Measurements from ENCODE around the gene PTTG1IP.

The PTTG1IP gene

DNA sequence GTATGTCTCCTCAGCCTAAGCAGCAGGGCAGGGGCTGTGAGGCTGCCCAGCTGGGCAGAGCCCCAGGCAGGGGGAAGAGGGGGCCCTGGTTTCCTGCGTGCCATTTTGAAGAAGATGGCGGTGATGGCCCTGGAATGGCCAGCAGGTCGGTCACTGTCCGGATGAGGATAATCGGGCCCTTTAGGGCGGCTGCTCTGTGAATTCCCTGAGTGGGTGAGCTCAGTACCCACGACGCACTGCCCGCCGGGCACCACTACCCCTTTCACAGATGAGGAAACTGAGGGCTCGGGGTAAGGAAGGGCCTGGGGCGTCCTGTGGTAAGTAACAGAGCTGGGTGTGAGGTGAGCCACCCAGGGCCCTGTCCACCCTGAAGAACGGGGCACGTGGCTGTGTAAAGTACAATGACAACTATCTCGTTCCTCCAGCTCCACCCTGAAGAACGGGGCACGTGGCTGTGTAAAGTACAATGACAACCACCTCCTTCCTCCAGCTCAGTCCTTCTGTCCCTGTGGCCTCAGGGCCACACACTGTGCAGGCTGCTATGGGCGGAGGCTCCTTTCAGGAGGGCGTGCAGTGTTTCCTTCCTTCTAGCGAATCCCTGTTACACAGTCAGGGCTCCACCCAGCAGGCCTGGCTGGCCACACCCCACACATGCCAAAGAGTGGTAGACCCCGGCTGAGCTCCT lies 24.0 kb upstream of the PTTG1IP start:
- peaks cover 12% of the 10 kb centered on the region for H3K27me3 ChIP-seq (ENCODE audit: insufficient read depth, insufficient read length)
- DNase-seq (ENCODE audit: low read depth, low spot score): peak; percentile 61
- no peaks in the 10 kb centered on the region for H3K9me3 ChIP-seq (ENCODE audit: insufficient read depth, low read length)
- H3K4me3 ChIP-seq (ENCODE audit: insufficient read length, low read depth): no peak overlapping the region
- H3K9ac ChIP-seq (ENCODE audit: insufficient read length, low read depth): no peak overlapping the region
- no peaks in the 10 kb centered on the region for H3K36me3 ChIP-seq (ENCODE audit: insufficient read depth, insufficient read length, low read length)
- no peak for TF ChIP-seq SUZ12 (IDR thresholded peaks at IDR 0.05; ENCODE audit: extremely low read depth, insufficient read depth, insufficient read length)
- no peak for TF ChIP-seq YY1 (IDR thresholded peaks at IDR 0.05; ENCODE audit: insufficient read depth, insufficient read length)
- TF ChIP-seq ZNF274 (IDR thresholded peaks at IDR 0.05; ENCODE audit: low read depth, low read length): no peak
- peaks cover 39% of the 10 kb centered on the region for H3K4me1 ChIP-seq (ENCODE audit: insufficient read depth, insufficient read length)

DNA sequence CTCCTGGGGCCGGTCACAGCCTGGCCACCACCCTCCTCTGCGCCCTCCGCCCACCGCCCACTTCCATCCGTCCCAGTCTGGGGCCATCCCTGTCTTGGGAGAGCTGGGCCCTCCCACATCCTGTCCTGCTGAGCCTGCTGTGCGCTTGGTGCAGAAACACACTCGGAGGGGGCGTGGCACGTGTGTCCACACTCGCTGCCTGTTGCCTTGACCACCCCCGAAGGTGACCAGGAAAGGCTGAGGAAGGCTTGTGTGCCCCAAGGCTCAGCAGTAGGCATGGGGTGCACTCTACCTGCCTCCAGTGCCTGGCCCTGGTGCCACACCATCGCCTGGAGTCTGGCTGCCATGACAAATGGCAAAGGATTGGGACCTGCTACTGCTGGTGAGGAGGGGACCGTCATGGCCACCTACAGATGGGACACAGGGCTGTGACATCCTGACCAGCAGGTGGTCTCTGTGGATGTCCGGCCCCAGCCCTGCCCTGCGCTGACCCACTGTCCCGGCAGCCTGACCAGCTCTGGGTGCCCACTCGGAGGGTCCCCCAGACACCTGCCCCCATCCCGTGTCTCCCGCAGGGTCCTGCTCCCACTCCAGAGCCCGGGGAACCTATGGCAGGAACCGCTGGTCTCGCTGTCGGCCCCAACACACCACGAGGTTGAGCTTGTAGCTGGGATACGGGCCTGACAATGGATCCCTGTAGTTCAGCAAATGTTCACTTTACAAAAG lies 23.2 kb upstream of the PTTG1IP start:
- Histone ChIP-seq H3K27me3 (ENCODE audit: insufficient read depth, insufficient read length) (peaks cover 16% of the 10 kb centered on the region), H3K36me3 (ENCODE audit: insufficient read depth, insufficient read length, low read length) (no peaks in the 10 kb centered on the region)

DNA sequence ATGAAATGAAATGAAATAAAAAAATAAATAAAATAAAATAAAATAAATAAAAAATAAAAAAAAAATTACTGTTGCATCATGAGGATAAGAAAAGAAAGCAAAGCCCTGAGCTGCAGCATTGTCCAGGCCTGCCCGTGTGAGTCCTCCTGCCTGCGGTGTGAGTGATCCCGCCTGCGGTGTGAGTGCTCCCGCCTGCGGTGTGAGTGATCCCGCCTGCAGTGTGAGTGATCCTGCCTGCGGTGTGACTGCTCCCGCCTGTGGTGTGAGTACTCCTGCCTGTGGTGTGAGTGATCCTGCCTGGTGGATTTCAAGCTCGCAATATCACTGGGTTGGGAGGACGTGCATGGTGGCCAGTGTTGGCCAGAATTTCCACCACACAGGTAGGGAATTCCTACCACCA lies 22.4 kb upstream of the PTTG1IP start:
- Histone ChIP-seq H3K9ac (ENCODE audit: insufficient read length, low read depth) (no peak overlapping the region), H3K4me3 (ENCODE audit: insufficient read length, low read depth) (no peak overlapping the region), H3K36me3 (ENCODE audit: insufficient read depth, insufficient read length, low read length) (no peaks in the 10 kb centered on the region), H3K9me3 (ENCODE audit: insufficient read depth, low read length) (no peaks in the 10 kb centered on the region), H3K27me3 (ENCODE audit: insufficient read depth, insufficient read length) (peaks cover 16% of the 10 kb centered on the region), H3K4me1 (ENCODE audit: insufficient read depth, insufficient read length) (peaks cover 38% of the 10 kb centered on the region)
- no peak for TF ChIP-seq YY1 (IDR thresholded peaks at IDR 0.05; ENCODE audit: insufficient read depth, insufficient read length)
- TF ChIP-seq SUZ12 (IDR thresholded peaks at IDR 0.05; ENCODE audit: extremely low read depth, insufficient read depth, insufficient read length): no peak
- no peak for TF ChIP-seq ZNF274 (IDR thresholded peaks at IDR 0.05; ENCODE audit: low read depth, low read length)
- no peak for DNase-seq (ENCODE audit: low read depth, low spot score)

More for the DNA sequence above, 23.2 kb upstream of the PTTG1IP start:
- no peak overlapping the region for H3K9ac ChIP-seq (ENCODE audit: insufficient read length, low read depth)
- DNase-seq (ENCODE audit: low read depth, low spot score): no peak
- no peak overlapping the region for H3K4me3 ChIP-seq (ENCODE audit: insufficient read length, low read depth)
- no peaks in the 10 kb centered on the region for H3K9me3 ChIP-seq (ENCODE audit: insufficient read depth, low read length)
- H3K4me1 ChIP-seq (ENCODE audit: insufficient read depth, insufficient read length): peaks cover 39% of the 10 kb centered on the region
- TF ChIP-seq YY1 (IDR thresholded peaks at IDR 0.05; ENCODE audit: insufficient read depth, insufficient read length) (no peak), ZNF274 (IDR thresholded peaks at IDR 0.05; ENCODE audit: low read depth, low read length) (no peak), SUZ12 (IDR thresholded peaks at IDR 0.05; ENCODE audit: extremely low read depth, insufficient read depth, insufficient read length) (no peak)

DNA sequence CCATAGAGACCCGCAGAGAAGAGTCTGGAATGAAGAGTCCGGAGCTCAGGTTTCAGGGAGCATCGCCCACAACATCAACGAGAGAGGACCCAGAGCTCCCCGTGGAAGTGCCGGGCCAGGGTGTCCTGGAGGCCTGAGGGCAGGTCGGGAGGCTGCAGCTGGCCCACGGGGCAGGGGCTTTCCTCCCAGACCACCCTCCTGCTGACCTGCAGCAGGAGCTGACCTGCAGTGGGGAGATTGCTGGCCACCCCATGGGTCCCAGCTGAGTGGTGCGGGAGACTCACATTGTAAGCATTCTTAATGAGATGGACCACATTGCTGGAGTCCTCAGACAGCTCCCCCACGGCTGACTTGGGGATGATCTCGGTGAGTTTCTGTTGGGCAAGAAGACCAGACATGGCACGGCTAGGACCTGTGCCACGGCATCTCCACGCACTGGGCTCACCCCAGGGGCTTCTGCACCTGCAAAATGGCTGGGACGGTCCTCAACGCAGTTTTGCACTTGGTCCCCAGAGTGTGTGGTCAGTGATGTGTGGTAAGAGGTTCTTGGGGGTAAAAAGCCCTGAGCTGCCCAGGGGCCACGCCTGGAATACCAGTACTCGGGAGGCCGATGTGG lies 21.3 kb upstream of the PTTG1IP start:
- Histone ChIP-seq H3K9me3 (ENCODE audit: insufficient read depth, low read length) (no peaks in the 10 kb centered on the region), H3K27me3 (ENCODE audit: insufficient read depth, insufficient read length) (peaks cover 16% of the 10 kb centered on the region), H3K4me1 (ENCODE audit: insufficient read depth, insufficient read length) (peaks cover 35% of the 10 kb centered on the region), H3K36me3 (ENCODE audit: insufficient read depth, insufficient read length, low read length) (no peaks in the 10 kb centered on the region), H3K9ac (ENCODE audit: insufficient read length, low read depth) (no peak overlapping the region), H3K4me3 (ENCODE audit: insufficient read length, low read depth) (no peak overlapping the region)
- no peak for TF ChIP-seq ZNF274 (IDR thresholded peaks at IDR 0.05; ENCODE audit: low read depth, low read length)
- no peak for TF ChIP-seq YY1 (IDR thresholded peaks at IDR 0.05; ENCODE audit: insufficient read depth, insufficient read length)
- no peak for TF ChIP-seq SUZ12 (IDR thresholded peaks at IDR 0.05; ENCODE audit: extremely low read depth, insufficient read depth, insufficient read length)
- no peak for DNase-seq (ENCODE audit: low read depth, low spot score)

DNA sequence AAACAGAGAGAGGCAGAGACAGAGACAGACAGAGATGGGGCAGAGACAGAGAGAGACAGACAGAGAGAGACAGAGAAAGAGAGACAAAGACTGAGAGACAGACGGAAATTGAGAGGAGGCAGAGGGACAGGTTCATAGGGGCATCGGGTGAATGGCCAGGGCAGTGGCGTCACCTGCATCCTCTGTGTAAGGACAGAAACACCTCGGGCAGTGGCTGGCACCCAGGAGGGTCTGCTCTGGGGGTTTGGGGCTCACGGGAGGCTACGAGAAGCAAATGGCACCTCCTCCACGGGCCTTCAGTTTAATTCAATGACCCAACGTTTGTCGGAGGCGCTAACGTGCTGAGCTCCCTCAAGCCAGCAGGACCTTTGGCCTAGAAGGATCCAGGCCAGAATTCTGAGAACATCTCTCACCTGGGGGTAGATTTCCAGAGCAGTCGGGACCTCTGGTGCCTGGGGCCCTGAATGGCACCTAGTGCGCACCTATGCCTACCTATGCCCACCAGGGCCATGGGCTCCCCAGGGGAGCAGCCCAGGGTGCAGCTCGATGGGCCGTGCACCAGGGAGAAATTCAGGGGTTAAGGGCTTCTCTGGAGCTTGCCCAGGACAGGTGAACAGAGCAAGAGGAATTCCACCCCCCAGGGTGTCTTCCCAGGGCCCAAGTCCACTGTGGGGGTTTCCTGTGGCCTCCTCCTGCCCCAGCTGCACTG lies 20.6 kb upstream of the PTTG1IP start:
- Histone ChIP-seq H3K36me3 (ENCODE audit: insufficient read depth, insufficient read length, low read length) (no peaks in the 10 kb centered on the region), H3K9ac (ENCODE audit: insufficient read length, low read depth) (no peak overlapping the region), H3K4me1 (ENCODE audit: insufficient read depth, insufficient read length) (peaks cover 30% of the 10 kb centered on the region), H3K4me3 (ENCODE audit: insufficient read length, low read depth) (no peak overlapping the region), H3K27me3 (ENCODE audit: insufficient read depth, insufficient read length) (peaks cover 16% of the 10 kb centered on the region), H3K9me3 (ENCODE audit: insufficient read depth, low read length) (no peaks in the 10 kb centered on the region)
- DNase-seq (ENCODE audit: low read depth, low spot score): no peak
- TF ChIP-seq YY1 (IDR thresholded peaks at IDR 0.05; ENCODE audit: insufficient read depth, insufficient read length) (no peak), ZNF274 (IDR thresholded peaks at IDR 0.05; ENCODE audit: low read depth, low read length) (no peak), SUZ12 (IDR thresholded peaks at IDR 0.05; ENCODE audit: extremely low read depth, insufficient read depth, insufficient read length) (no peak)

DNA sequence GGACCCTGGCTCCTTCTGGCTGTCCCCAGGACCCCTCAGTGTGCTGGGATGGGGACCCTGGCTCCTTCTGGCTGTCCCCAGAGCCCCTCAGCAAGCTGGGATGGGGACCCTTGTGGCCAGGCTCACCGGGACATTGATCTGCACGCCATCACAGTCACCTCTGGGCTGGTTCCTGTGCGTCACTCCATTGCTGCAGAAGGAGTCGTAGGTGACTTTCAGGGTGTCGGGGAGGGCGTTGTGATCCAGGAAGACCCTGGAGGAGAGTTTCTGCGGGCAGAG lies 19.7 kb upstream of the PTTG1IP start:
- peaks cover 16% of the 10 kb centered on the region for H3K27me3 ChIP-seq (ENCODE audit: insufficient read depth, insufficient read length)

More for the DNA sequence above, 19.7 kb upstream of the PTTG1IP start:
- TF ChIP-seq ZNF274 (IDR thresholded peaks at IDR 0.05; ENCODE audit: low read depth, low read length) (no peak), SUZ12 (IDR thresholded peaks at IDR 0.05; ENCODE audit: extremely low read depth, insufficient read depth, insufficient read length) (no peak), YY1 (IDR thresholded peaks at IDR 0.05; ENCODE audit: insufficient read depth, insufficient read length) (no peak)
- no peak for DNase-seq (ENCODE audit: low read depth, low spot score)
- Histone ChIP-seq H3K36me3 (ENCODE audit: insufficient read depth, insufficient read length, low read length) (no peaks in the 10 kb centered on the region), H3K9me3 (ENCODE audit: insufficient read depth, low read length) (no peaks in the 10 kb centered on the region), H3K9ac (ENCODE audit: insufficient read length, low read depth) (no peak overlapping the region), H3K4me3 (ENCODE audit: insufficient read length, low read depth) (no peak overlapping the region), H3K4me1 (ENCODE audit: insufficient read depth, insufficient read length) (peaks cover 24% of the 10 kb centered on the region)
